PC-3 (cell line): ENCODE data around the gene DOCK1.

ENCODE experiments used
- CTCF ChIP-seq: fragments of 300-600 bp; sonication (generic); conservative IDR thresholded peaks from 2 replicates; pipeline ENCODE4 v1.5.1; 2017; ENCODE audit warnings: antibody characterized with exemption, low read depth, mild to moderate bottlenecking, low read length
- EZH2 ChIP-seq: fragments of 300-600 bp; sonication (generic); IDR thresholded peaks from one replicate; pipeline ENCODE4 v1.6.1; 2017; ENCODE audit warnings: antibody characterized with exemption, mild to moderate bottlenecking, low read length; ENCODE audit not compliant: unreplicated experiment
- EZH2phosphoT487 ChIP-seq: fragments of 300-600 bp; sonication (generic); IDR thresholded peaks from 2 replicates; pipeline ENCODE4 v1.6.1; 2018; ENCODE audit warnings: mild to moderate bottlenecking, antibody characterized with exemption, low read length, borderline replicate concordance

GRCh38 chr10:126908225-126908624, 3.0 kb downstream of the DOCK1 start:
- TF ChIP-seq CTCF (no peak), EZH2phosphoT487 (no peak), EZH2 (no peak)
